Adrenal gland (tissue), 12 donors: ENCODE measurements around the gene IL1F10. TPM values are rescaled to one million over a fixed set of nuclear protein-coding genes. Genes with fewer than 3 reads are reported as not detected.

Experiments
- DNase-seq, 7 donors: peaks; one replicate each; pipeline ENCODE4 v3.0.0-alpha.2; 2019 to 2020
- H3K27ac ChIP-seq, 5 donors: fragments of 200-600 bp; sonication (generic) in 4 of 5; 1 replicate in 3 of 5; 2 replicates in 2 of 5; pipeline versions ENCODE4 v1.5.1 to v1.8.0; 2016 to 2020; ENCODE audit warnings: mild to moderate bottlenecking in 1 of 5
- H3K27me3 ChIP-seq: fragments of 200-600 bp; 2 replicates; pipeline ENCODE4 v1.8.0; 2021
- H3K36me3 ChIP-seq, 2 donors: fragments of 200-600 bp; replicated peaks in 1 of 2; 1 replicate in 1 of 2; 2 replicates in 1 of 2; pipeline versions ENCODE4 v1.5.1 to v1.8.0; 2018 to 2022
- H3K4me1 ChIP-seq, 2 donors: fragments of 200-600 bp; replicated peaks in 1 of 2; 1 replicate in 1 of 2; 2 replicates in 1 of 2; pipeline versions ENCODE4 v1.5.1 to v1.8.0; 2018 to 2021
- H3K4me3 ChIP-seq, 4 donors: fragments of 200-600 bp; sonication (generic) in 3 of 4; one replicate each; pipeline ENCODE4 v1.5.1; 2016 to 2018
- H3K9me3 ChIP-seq, 3 donors: fragments of 200-600 bp; sonication (generic) in 1 of 3; replicated peaks in 1 of 3; 1 replicate in 2 of 3; 2 replicates in 1 of 3; pipeline versions ENCODE4 v1.5.1 to v1.8.0; 2016 to 2021
- POLR2A ChIP-seq, 2 donors: fragments of 450-650 bp; IDR thresholded peaks; one replicate each; pipeline ENCODE4 v1.6.1; 2017; ENCODE audit warnings: antibody characterized with exemption in 2 of 2, mild to moderate bottlenecking in 2 of 2, moderate library complexity in 1 of 2
- WGBS, 4 donors: extraction: QIAGEN DNeasy Blood & Tissue Kit in 2 of 4; methylation state at CpG; one replicate each; pipeline versions ENCODE4 v1.1.5 to v1.1.7; 2013 to 2017; 5-methylcytosine and 5-hydroxymethylcytosine counted together
- intact Hi-C, 2 donors: fragments of 100-400 bp; cut with DNase I; formaldehyde crosslinking; loops; one replicate each; pipeline versions ENCODE4 v1.14.1 to v1.15.0; 2022 to 2023
- polyA plus RNA-seq, 3 donors: library from polyadenylated mRNA; stranded (reverse); fragments of 200-250 nt in 2 of 3; fragments of 350-450 nt in 1 of 3; fragmentation: Illumina TruSeq in 1 of 3; extraction: RNeasy Lipid Tissue Mini Kit (QIAGEN cat#74804) in 1 of 3; gene quantifications; one replicate each; pipeline ENCODE4 v1.2.3, GENCODE V29; 2013 to 2014
- total RNA-seq, 9 donors: library from RNA; depleted of rRNA in 4 of 9; stranded (reverse); fragments of >200 nt in 4 of 9; fragments of 120-200 nt in 1 of 9; fragmentation: NEBNext Ultra II Directional in 1 of 9; extraction: Animal tissue kit (Norgen Biotek cat#: 25700) in 1 of 9; gene quantifications; one replicate each; pipeline versions ENCODE4 v1.1.0 to v1.2.4, GENCODE V29; 2013 to 2023
- TF ChIP-seq, protein P1 (sequence below), 6 experiments: fragments of 450-650 bp in 4 of 6; fragments of 200-600 bp in 2 of 6; sonication (generic) in 1 of 6; IDR thresholded peaks; 1 replicate in 5 of 6; 2 replicates in 1 of 6; pipeline versions ENCODE4 v1.5.1 to v1.8.0; 2016 to 2021; ENCODE audit warnings: antibody characterized with exemption in 6 of 6, mild to moderate bottlenecking in 2 of 6, moderate library complexity in 1 of 6
- donor health status: healthy with polysubstance abuse.
- donor health status: Bipolar disorder and iron deficiency.
- donor health status: DM: yes; HTN: yes; CAD: no.
- donor health status: DM: no; HTN: no; CAD: no.
- donor health status: DM: no; HTN: no; CAD: no.
- donor health status: DM: yes; HTN: yes; CAD: no.

Gene IL1F10
- total and polyA plus RNA-seq, 12 donors = not detected

DNA sequence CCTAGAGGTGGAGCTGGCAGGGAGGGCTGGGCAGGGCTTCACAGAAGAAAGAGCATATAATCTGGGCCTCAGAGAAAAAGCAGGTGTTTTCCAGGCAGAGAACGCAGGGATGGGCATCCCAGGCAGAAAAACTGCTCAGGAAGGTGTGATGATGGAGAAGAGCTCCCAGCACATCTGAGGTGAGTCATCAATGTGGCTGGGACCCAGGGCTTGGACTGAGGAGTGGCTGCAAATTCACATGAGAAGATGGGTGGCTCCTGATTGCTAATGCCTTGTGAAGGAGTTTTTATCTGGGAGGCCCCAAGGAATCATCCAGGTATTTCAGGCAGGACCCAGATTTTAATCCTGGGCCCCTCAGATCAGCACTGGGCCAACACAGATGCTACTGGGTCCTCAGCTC lies 10.2 kb downstream of the IL1F10 start:
- Histone ChIP-seq H3K36me3 (no peaks in the 10 kb centered on the region), H3K4me3 (no peak overlapping the region), H3K27ac (no peak overlapping the region), H3K9me3 (no peaks in the 10 kb centered on the region), H3K27me3 (no peaks in the 10 kb centered on the region), H3K4me1 (no peaks in the 10 kb centered on the region)
- no peak for TF ChIP-seq POLR2A (IDR thresholded peaks at IDR 0.05)
- TF ChIP-seq, protein P1, sequence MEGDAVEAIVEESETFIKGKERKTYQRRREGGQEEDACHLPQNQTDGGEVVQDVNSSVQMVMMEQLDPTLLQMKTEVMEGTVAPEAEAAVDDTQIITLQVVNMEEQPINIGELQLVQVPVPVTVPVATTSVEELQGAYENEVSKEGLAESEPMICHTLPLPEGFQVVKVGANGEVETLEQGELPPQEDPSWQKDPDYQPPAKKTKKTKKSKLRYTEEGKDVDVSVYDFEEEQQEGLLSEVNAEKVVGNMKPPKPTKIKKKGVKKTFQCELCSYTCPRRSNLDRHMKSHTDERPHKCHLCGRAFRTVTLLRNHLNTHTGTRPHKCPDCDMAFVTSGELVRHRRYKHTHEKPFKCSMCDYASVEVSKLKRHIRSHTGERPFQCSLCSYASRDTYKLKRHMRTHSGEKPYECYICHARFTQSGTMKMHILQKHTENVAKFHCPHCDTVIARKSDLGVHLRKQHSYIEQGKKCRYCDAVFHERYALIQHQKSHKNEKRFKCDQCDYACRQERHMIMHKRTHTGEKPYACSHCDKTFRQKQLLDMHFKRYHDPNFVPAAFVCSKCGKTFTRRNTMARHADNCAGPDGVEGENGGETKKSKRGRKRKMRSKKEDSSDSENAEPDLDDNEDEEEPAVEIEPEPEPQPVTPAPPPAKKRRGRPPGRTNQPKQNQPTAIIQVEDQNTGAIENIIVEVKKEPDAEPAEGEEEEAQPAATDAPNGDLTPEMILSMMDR (IDR thresholded peaks at IDR 0.05) = no peak
- intact Hi-C loops = no loop called here
- 54 to 89% (median 72%) methylated on average over 1 of the region's 1 CpG for WGBS, 4 donors
- peak in 2 of 7 donors; percentile 13 to 23 for DNase-seq

- DNase-seq = no peak
- Histone ChIP-seq H3K27ac (no peak overlapping the region), H3K4me3 (no peak overlapping the region), H3K9me3 (no peaks in the 10 kb centered on the region), H3K36me3 (no peaks in the 10 kb centered on the region), H3K4me1 (no peaks in the 10 kb centered on the region), H3K27me3 (no peaks in the 10 kb centered on the region)
- 47 to 67% (median 58%) methylated on average over 6 of the region's 6 CpGs for whole genome bisulfite sequencing, 4 donors
- TF ChIP-seq, protein P1 (IDR thresholded peaks at IDR 0.05) = no peak
- no peak for TF ChIP-seq POLR2A (IDR thresholded peaks at IDR 0.05)
- intact Hi-C loops = no loop called here
Observed at GRCh38 chr2:113078350-113078839, 10.6 kb downstream of the IL1F10 start.

- intact Hi-C loops = no loop called here
- DNase-seq = no peak
- H3K9me3 ChIP-seq = no peaks in the 10 kb centered on the region
- no peak overlapping the region for H3K4me3 ChIP-seq
- TF ChIP-seq, protein P1 (IDR thresholded peaks at IDR 0.05) = no peak
- WGBS, 4 donors = 73 to 83% (median 76%) methylated on average over 3 to 4 of the region's 4 CpGs
- H3K36me3 ChIP-seq = no peaks in the 10 kb centered on the region
- no peaks in the 10 kb centered on the region for H3K27me3 ChIP-seq
- no peaks in the 10 kb centered on the region for H3K4me1 ChIP-seq
- H3K27ac ChIP-seq = no peak overlapping the region
Observed at GRCh38 chr2:113079131-113079530, 11.4 kb downstream of the IL1F10 start.

DNA sequence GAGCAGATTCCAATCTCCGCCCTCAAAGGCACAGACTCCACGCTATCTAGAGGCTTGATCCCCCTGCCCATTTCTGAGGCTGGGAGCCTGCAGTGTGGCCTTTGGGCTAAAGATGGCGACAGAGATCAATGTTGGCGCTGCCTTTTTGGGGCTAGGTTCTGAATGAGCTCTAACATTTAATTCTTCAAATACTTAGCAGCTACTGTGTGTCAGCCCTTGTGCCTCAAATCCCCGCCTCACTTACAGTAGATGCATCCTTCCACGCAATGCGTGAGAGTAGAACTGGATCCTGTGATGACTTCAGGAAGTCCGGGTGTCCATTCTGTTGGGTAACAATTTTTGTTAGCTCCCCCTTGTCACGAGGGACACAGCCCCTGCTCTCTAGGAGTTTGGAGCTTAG lies 12.4 kb downstream of the IL1F10 start:
- Histone ChIP-seq H3K27me3 (no peaks in the 10 kb centered on the region), H3K27ac (no peak overlapping the region), H3K9me3 (no peaks in the 10 kb centered on the region), H3K4me1 (no peaks in the 10 kb centered on the region), H3K4me3 (no peak overlapping the region), H3K36me3 (no peaks in the 10 kb centered on the region)
- peak; percentile 35 to 65 (median 51) for DNase-seq
- intact Hi-C loops = loop anchor here (2.0 to 10.0 kb wide), 5 partner anchors 47 to 295 kb away; partner anchors contain the start of gene IL1RN (in 1 of the 2)
- TF ChIP-seq, protein P1 (IDR thresholded peaks at IDR 0.05) = peak; percentile 46 to 72 (median 66)
- no peak for TF ChIP-seq POLR2A (IDR thresholded peaks at IDR 0.05)
- WGBS, 4 donors = 29 to 38% (median 32%) methylated on average over 8 to 9 of the region's 9 CpGs
